ENCODE data around the gene ZNF444. TPM values are rescaled to one million over a fixed set of nuclear protein-coding genes. Genes with fewer than 3 reads are reported as not detected.

ZNF444 gene
- total and polyA plus RNA-seq, 9 of the 15 experiments (the other 6 are each of a cell fraction or from before 2014, with no cell fraction given): 0.39 to 40.0 (median 6.9) TPM

DNA sequence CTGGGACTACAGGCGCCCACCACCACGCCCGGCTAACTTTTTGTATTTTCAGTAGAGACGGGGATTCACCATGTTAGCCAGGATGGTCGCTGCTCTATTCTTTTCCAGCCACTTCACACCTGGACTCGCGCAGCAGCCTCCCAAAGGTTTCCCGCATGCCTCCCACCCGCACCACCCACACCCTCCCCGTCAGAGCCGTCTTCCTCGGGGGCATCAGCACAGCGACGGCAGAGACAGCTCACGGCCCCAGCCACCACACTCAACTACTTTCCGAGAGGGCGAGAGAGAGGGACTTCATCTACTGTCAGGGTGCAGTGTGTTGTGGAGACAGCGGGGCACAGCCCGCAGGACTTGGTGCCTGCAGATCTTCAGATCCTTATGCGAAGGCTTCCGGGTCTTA lies 25.6 kb upstream of the ZNF444 start:
- no peaks in the 10 kb centered on the region for H3K27me3 ChIP-seq (ENCODE audit: control insufficient read depth in 2 of 2, insufficient read depth in 2 of 2, low read length in 2 of 2)
- peaks cover 50% of the 10 kb centered on the region for H4K20me1 ChIP-seq (replicated peaks; ENCODE audit: control insufficient read depth, insufficient read depth, low read length)
- no TSS peak for BruUV-seq (replicated peaks)
- in situ Hi-C loops (cut with MboI): no loop called here
- ChIA-PET POLR2A (no interaction called here), CTCF (ENCODE audit: low intra/inter-chr PET ratio) (no interaction called here)
- DNase-seq (ENCODE audit: extremely low read depth in 1 of 4, low spot score in 3 of 4) (no peak), FAIRE-seq (no peak), ATAC-seq (no peak)
- intact Hi-C loops (cut with micrococcal nuclease): no loop called here
- H3K9ac ChIP-seq (ENCODE audit: insufficient read depth in 1 of 2, low read depth in 2 of 2, low read length in 2 of 2): no peak overlapping the region
- H3K9me3 ChIP-seq (replicated peaks; ENCODE audit: control insufficient read depth, insufficient read depth, low read depth, low read length): no peaks in the 10 kb centered on the region
- no peak overlapping the region for H3K4me2 ChIP-seq (ENCODE audit: insufficient read depth, low read length)
- TF ChIP-seq RBFOX2 (IDR thresholded peaks at IDR 0.05; ENCODE audit: low read depth, low read length) (0 out of 2 replicates have a peak, but pooled peaks have one; percentile 6), ZNF23 (CRISPR knock-in tag; IDR thresholded peaks at IDR 0.05) (no peak)
- no peak overlapping the region for H3K27ac ChIP-seq (ENCODE audit: extremely low read depth, low read depth, low read length)
- no peak overlapping the region for H2AFZ ChIP-seq (ENCODE audit: low read depth, low read length)
- H3K9me1 ChIP-seq (ENCODE audit: control insufficient read depth, insufficient read depth, low read length): peaks cover 17% of the 10 kb centered on the region
- H3K4me1 ChIP-seq (replicated peaks in 1 of 2; ENCODE audit: control insufficient read depth in 2 of 2, insufficient read depth in 2 of 2, low read length in 2 of 2): peaks cover 21 to 80% of the 10 kb centered on the region in 2 experiments
- WGBS (ENCODE audit: insufficient coverage, low coverage, missing lambda C conversion rate): 99% methylated on average over 15 of the region's 21 CpGs
- H3K79me2 ChIP-seq (ENCODE audit: control insufficient read depth, insufficient read depth, low read length): peaks cover 97% of the 10 kb centered on the region
- H3K36me3 ChIP-seq (ENCODE audit: control insufficient read depth, insufficient read depth, low read length): peaks cover 61% of the 10 kb centered on the region
- no peak overlapping the region for H3K4me3 ChIP-seq

DNA sequence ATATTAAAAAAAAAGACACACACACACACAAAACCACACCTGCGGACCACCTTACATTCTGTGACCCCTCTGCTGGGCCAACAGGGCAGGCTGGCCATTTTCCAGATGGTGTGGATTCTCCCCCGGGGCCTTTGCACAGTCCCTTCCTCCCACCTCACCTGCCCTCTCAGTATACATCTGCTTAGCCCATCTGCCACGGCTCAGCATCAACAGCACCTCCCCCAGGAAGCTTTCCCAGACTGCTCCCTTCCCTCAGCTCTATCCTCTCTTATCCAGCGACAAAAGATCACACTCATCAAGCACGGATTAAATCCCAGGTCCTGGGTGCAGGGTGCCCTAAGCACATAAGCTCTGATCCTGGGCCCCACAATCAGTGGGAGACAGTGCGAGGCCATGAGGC lies 24.5 kb upstream of the ZNF444 start:
- 92% methylated on average over 6 of the region's 6 CpGs for WGBS (ENCODE audit: insufficient coverage, low coverage, missing lambda C conversion rate)
- ChIA-PET CTCF (ENCODE audit: low intra/inter-chr PET ratio) (no interaction called here), POLR2A (interaction anchor here (0.8 kb wide), 1 partner anchor 9 kb away, joined by 4 read pairs; no protein-coding TSS in a partner anchor)
- DNase-seq (ENCODE audit: extremely low read depth in 1 of 4, low spot score in 3 of 4): no peak
- no peak overlapping the region for H3K27ac ChIP-seq (ENCODE audit: extremely low read depth, low read depth, low read length)
- BruUV-seq (replicated peaks): no TSS peak
- H3K9me1 ChIP-seq (ENCODE audit: control insufficient read depth, insufficient read depth, low read length): peaks cover 15% of the 10 kb centered on the region
- no peaks in the 10 kb centered on the region for H3K9me3 ChIP-seq (replicated peaks; ENCODE audit: control insufficient read depth, insufficient read depth, low read depth, low read length)
- H3K9ac ChIP-seq (ENCODE audit: insufficient read depth in 1 of 2, low read depth in 2 of 2, low read length in 2 of 2): peak overlapping the region in 1 of 2 experiments; percentile 74; a peak in 1 of 4 replicates
- no peak for ATAC-seq
- in situ Hi-C loops (cut with MboI): no loop called here
- H2AFZ ChIP-seq (ENCODE audit: low read depth, low read length): no peak overlapping the region
- H3K36me3 ChIP-seq (ENCODE audit: control insufficient read depth, insufficient read depth, low read length): peaks cover 56% of the 10 kb centered on the region
- intact Hi-C loops (cut with micrococcal nuclease): no loop called here
- no peak overlapping the region for H3K4me2 ChIP-seq (ENCODE audit: insufficient read depth, low read length)
- peaks cover 87% of the 10 kb centered on the region for H3K79me2 ChIP-seq (ENCODE audit: control insufficient read depth, insufficient read depth, low read length)
- H4K20me1 ChIP-seq (replicated peaks; ENCODE audit: control insufficient read depth, insufficient read depth, low read length): peaks cover 50% of the 10 kb centered on the region
- FAIRE-seq: no peak
- H3K4me1 ChIP-seq (replicated peaks in 1 of 2; ENCODE audit: control insufficient read depth in 2 of 2, insufficient read depth in 2 of 2, low read length in 2 of 2): peaks cover 13 to 73% of the 10 kb centered on the region in 2 experiments
- TF ChIP-seq BCOR (IDR thresholded peaks at IDR 0.05): peak; percentile 15; the same call in 1 of the 2 replicates
- TF ChIP-seq, protein P1, sequence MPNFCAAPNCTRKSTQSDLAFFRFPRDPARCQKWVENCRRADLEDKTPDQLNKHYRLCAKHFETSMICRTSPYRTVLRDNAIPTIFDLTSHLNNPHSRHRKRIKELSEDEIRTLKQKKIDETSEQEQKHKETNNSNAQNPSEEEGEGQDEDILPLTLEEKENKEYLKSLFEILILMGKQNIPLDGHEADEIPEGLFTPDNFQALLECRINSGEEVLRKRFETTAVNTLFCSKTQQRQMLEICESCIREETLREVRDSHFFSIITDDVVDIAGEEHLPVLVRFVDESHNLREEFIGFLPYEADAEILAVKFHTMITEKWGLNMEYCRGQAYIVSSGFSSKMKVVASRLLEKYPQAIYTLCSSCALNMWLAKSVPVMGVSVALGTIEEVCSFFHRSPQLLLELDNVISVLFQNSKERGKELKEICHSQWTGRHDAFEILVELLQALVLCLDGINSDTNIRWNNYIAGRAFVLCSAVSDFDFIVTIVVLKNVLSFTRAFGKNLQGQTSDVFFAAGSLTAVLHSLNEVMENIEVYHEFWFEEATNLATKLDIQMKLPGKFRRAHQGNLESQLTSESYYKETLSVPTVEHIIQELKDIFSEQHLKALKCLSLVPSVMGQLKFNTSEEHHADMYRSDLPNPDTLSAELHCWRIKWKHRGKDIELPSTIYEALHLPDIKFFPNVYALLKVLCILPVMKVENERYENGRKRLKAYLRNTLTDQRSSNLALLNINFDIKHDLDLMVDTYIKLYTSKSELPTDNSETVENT (CRISPR knock-in tag; IDR thresholded peaks at IDR 0.05): no peak
- peak; percentile 74 for TF ChIP-seq ZFP36 (IDR thresholded peaks at IDR 0.05; ENCODE audit: low read depth, low read length, partially characterized antibody)
- no peaks in the 10 kb centered on the region for H3K27me3 ChIP-seq (ENCODE audit: control insufficient read depth in 2 of 2, insufficient read depth in 2 of 2, low read length in 2 of 2)
- H3K4me3 ChIP-seq: no peak overlapping the region
